ENCODE results near the gene TMEM115.

Gene TMEM115

GRCh38 chr3:50375258-50375931 lies 16.1 kb upstream of the TMEM115 start:
- no peak for DNase-seq

- no peak for DNase-seq
These were observed 15.3 kb upstream of the TMEM115 start for GRCh38 chr3:50374363-50375257.

DNA sequence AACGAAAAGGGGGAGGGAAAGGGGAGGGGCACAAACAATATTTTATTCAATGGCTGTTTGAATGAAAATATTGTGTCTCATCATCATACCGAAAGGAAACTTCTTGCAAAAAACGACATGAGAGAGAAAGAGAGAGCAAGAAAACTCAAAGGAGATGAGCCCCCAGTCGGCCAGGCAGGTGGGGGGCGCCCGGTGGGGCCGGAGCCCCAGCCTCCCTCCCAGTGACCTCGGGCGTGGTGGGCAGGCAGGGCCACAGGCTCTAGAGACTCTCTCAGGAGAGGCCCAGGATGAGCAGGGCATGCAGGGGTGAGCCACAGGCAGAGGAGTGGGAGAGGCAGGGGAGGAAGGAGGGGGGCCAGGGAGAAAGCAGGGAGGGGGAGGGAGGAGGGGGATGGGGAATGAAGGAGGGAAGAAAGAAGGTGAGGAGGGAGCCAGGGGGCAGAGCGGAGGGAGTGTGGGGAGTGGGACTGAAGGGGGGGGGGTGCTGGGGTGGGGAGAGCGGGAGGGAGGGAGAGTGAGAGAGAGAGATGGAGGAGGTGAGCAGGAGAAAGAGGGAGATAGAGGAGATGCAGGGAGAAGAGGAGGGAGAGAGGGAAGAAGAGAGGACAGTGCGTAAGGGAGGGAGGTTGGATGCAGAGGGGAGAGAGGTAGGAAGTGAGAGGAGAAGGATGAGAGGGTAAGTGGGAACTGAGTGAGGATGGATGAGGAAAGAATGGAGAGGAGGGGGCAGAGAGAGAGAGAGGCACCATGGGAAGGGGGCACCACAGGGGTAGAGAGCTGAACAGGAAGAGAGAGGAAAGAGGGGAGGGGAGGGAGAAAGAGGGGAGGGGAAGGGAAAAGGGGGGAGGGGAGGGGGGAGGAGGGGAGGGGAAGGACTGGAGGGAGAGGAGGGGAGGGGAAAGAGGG lies 14.1 kb upstream of the TMEM115 start:
- DNase-seq, result no peak

DNA sequence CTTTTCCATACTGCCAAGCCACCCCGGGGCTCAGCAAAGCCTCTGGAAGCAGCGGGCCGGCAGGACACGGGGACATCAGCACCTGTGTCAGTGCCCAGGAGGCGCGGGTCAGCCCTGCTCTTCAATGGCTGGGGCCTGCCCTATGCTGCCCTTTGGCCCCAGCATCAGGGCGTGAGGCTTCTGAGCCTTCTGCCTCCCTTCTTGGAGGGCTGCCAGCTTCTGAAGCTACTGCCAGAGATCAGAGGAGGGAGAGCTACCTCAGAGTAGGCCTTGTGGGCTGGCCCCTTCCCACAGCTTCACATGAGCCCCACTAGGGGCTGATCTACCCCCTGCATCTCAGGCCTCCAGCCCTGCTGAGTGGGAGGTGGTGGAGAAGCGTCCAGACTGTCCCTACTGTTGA lies 13.0 kb upstream of the TMEM115 start:
- no peak for DNase-seq

DNA sequence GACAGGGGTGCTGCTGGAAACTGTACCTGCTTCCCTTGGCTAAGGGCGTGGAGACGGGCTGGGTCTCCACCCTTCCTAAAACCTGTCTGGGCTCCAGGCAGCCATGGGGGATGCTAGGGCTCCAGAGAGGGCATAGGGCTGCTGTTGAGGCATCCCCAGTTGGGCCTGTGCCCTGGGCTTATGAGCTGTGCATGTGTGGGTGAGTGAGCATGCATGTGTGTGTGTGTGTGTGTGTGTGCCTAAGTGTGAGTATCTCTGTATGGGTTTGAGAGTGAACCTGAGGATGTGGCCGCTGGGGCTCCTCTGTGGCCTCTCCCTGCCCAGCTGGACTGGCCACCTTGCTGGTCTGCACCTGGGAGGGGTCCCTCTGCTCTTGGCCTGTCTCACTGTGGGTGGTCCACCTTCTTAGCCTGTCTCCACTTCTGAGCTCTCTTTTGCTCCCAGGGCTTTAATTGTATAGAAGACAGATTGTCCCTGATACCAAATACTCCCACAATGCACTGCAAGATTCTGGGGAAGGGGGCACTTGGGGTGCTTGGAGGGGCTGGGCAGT lies 11.9 kb upstream of the TMEM115 start:
- DNase-seq, result no peak

GRCh38 chr3:50370594-50370993 lies 11.3 kb upstream of the TMEM115 start:
- no peak for DNase-seq

GRCh38 chr3:50369012-50369670 lies 9.8 kb upstream of the TMEM115 start:
- DNase-seq, result no peak

DNA sequence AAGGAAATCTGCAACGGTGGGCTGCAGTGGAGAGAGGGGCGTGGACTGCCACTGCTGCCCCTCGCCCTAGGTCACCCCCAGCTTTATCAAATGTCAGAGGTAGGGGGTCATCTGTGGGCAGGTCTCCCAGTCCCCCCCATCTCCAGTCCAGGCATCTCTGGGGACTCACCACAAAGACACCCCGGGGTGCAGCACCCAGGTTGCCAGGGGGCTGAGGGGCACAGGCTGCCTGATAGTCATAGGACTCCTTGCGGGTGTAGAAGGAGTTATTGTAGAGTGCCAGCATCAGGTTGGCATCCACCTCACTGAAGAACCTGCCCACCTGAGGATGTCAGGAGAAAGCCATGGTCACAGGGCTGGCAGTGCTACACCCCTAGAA lies 6.5 kb upstream of the TMEM115 start:
- no peak for DNase-seq

GRCh38 chr3:50365080-50365841 lies 5.9 kb upstream of the TMEM115 start:
- peak; percentile 93 for DNase-seq

DNA sequence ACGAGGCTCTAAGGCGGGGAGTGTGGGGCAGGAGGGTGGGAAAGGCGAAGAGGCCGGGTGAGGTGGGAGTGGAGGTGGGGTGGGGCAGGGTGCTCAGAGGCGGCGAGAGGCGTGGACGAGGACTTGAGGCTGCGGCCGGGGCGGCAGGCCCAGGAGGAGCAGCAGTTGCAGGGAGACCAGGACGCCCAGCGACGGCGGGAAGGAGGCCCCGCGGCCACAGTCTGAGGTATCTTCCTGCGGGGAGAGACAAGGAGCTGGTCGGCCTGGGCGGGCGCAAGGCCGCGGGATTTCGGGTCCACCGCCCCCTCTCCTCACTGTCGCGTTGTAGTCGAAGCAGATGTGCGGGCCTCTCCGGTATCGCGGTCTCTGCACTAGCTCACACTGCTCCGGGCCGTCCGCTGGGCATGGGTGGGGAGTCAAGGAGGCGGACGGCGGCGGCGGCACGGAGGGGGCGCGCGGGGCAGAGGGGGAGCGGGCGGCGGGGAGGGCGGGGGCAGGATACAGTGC lies 5.3 kb upstream of the TMEM115 start:
- DNase-seq, result no peak

GRCh38 chr3:50359760-50360110 lies 414 bp upstream of the TMEM115 start:
- no peak for DNase-seq

- no peak for DNase-seq
These were observed 888 bp downstream of the TMEM115 start for GRCh38 chr3:50358355-50358910.

GRCh38 chr3:50357481-50357880 lies 1.8 kb downstream of the TMEM115 start:
- DNase-seq, result no peak

GRCh38 chr3:50356553-50356952 lies 2.8 kb downstream of the TMEM115 start:
- no peak for DNase-seq

DNA sequence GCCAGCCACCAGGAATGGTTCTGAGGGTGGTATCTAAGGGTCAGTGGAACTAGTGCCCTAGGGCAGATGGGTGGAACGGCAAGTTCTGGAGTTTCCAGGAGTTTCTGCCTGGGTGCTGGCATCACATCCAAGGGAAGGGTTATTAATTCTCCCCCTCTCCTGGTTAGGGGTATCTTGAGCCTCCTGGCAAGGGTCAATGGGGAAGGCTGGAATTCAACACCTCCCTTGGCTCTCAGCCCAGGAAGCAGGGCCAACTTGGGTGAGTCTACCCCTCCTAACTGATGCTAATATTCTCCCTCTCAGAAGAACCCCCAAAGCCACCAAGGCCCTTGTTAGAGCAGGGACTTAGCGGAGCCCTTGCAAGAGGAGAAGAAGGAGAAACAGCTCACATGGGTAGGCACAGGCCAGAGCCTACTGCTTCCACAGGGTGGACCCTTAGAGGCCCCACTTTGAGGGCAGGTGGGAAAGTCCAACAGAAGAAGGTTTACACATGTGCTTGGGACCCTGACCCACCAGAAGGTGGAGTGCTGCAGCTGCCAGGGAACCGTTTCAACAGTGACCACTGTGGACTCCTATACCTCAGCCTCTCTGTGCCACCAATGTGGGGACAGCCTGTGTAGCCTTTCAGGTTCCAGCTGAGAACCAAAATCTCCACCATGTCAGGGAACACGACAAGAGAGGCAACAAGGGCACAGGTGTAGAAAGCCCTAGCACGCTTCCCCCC lies 3.3 kb downstream of the TMEM115 start:
- no peak for DNase-seq

DNA sequence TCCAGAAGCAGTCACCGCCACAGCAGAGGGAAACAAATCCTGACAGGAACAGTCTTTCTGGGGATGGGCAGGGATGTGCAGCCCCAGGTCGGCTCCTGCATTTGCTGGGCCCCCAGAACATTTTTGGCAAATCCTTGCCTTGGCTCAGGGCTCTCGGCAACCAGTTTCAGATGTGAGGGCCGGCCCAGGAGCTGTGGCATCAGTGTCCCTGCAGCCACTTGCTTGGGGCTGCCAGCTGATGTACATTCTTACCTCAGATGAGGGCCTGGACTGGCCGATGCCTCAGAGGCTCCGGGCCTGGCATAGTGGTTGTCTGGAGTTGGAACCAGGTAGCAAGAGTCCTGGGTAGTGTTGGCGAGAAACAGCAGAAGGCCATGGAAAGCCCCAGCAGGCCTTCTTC lies 4.5 kb downstream of the TMEM115 start:
- no peak for DNase-seq

GRCh38 chr3:50354186-50354764 lies 5.0 kb downstream of the TMEM115 start:
- no peak for DNase-seq

GRCh38 chr3:50353245-50354004 lies 5.9 kb downstream of the TMEM115 start:
- DNase-seq, result no peak

GRCh38 chr3:50352781-50353180 lies 6.5 kb downstream of the TMEM115 start:
- DNase-seq, result no peak
